Measurements from ENCODE around the gene TUBGCP6. TPM values are rescaled to one million over a fixed set of nuclear protein-coding genes. Genes with fewer than 3 reads are reported as not detected.

The TUBGCP6 gene
- total RNA-seq, 2 donors from 2014 or later = 52.3 to 80.1 TPM

DNA sequence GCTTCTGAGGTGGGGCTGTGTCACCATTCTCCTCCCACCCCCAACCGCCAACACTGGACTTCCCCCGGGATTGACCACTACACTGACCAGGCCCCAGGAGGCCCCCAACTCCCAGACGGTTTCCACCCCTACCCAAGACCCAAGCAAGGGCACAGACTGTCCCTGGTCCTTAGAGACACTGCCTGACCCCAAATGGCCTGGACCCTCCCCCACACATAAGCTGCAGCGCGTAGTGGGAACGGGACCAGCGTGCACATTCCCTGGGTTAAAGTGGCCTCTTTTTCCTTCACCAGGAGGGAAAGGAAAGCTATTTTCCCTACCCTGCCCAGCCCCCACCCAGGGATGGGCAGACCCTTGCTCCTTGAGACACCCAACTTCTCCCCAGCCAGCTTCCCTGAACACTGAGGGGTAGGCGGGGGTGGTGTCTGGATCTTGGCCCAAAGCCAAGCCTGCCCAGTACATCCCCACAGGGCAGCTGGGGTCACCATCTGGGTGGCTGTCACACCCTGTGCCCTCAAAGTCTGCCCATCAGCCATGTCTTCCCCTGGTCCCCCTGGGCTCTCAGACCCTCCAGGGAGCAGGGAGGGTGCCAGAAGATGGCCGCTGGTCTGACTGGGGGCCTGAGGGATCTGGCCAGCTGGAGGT, 18.3 kb upstream of the TUBGCP6 start:
- TF ChIP-seq, protein P1, sequence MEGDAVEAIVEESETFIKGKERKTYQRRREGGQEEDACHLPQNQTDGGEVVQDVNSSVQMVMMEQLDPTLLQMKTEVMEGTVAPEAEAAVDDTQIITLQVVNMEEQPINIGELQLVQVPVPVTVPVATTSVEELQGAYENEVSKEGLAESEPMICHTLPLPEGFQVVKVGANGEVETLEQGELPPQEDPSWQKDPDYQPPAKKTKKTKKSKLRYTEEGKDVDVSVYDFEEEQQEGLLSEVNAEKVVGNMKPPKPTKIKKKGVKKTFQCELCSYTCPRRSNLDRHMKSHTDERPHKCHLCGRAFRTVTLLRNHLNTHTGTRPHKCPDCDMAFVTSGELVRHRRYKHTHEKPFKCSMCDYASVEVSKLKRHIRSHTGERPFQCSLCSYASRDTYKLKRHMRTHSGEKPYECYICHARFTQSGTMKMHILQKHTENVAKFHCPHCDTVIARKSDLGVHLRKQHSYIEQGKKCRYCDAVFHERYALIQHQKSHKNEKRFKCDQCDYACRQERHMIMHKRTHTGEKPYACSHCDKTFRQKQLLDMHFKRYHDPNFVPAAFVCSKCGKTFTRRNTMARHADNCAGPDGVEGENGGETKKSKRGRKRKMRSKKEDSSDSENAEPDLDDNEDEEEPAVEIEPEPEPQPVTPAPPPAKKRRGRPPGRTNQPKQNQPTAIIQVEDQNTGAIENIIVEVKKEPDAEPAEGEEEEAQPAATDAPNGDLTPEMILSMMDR (IDR thresholded peaks at IDR 0.05) = no peak
- Histone ChIP-seq H3K9me3 (no peaks in the 10 kb centered on the region), H3K27ac (no peak overlapping the region), H3K4me3 (no peak overlapping the region), H3K4me1 (ENCODE audit: control insufficient read depth in 1 of 2, low read depth in 2 of 2) (peaks cover 22 to 27% of the 10 kb centered on the region in 2 donors), H3K36me3 (no peaks in the 10 kb centered on the region), H3K27me3 (replicated peaks; ENCODE audit: insufficient read depth) (peaks cover 7% of the 10 kb centered on the region)
- DNase-seq (ENCODE audit: low spot score) = no peak
- no peak for ATAC-seq (ENCODE audit: insufficient number of reproducible peaks, low FRiP score, low read depth)

DNA sequence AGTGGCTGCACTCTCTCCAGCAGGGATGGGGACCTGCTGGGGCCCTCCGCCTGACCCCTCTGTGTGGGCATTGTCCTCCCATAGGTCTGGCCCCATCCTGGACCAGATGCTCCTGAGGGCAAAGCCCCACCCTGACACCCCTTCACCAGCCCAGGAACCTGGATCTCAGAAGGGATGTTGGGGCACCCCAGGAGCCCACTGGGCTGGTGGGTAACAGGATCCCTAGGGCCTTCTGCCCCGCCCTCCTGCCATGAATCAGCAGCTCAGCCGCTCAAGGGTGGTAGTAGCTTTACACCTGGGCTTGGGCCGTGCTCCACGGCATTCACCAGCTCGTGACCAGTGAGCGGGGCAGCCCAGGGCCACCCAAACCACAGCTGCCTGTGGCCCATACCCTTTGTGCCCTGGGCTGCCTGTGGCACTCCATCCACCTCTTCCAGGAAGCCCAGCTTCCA, 17.7 kb upstream of the TUBGCP6 start:
- H3K4me3 ChIP-seq = no peak overlapping the region
- H3K4me1 ChIP-seq (ENCODE audit: control insufficient read depth in 1 of 2, low read depth in 2 of 2) = peaks cover 17 to 21% of the 10 kb centered on the region in 2 donors
- TF ChIP-seq, protein P1 (IDR thresholded peaks at IDR 0.05) = no peak
- no peaks in the 10 kb centered on the region for H3K9me3 ChIP-seq
- DNase-seq (ENCODE audit: low spot score) (no peak), ATAC-seq (ENCODE audit: insufficient number of reproducible peaks, low FRiP score, low read depth) (no peak)
- no peak overlapping the region for H3K27ac ChIP-seq
- H3K36me3 ChIP-seq = no peaks in the 10 kb centered on the region
- peaks cover 7% of the 10 kb centered on the region for H3K27me3 ChIP-seq (replicated peaks; ENCODE audit: insufficient read depth)

DNA sequence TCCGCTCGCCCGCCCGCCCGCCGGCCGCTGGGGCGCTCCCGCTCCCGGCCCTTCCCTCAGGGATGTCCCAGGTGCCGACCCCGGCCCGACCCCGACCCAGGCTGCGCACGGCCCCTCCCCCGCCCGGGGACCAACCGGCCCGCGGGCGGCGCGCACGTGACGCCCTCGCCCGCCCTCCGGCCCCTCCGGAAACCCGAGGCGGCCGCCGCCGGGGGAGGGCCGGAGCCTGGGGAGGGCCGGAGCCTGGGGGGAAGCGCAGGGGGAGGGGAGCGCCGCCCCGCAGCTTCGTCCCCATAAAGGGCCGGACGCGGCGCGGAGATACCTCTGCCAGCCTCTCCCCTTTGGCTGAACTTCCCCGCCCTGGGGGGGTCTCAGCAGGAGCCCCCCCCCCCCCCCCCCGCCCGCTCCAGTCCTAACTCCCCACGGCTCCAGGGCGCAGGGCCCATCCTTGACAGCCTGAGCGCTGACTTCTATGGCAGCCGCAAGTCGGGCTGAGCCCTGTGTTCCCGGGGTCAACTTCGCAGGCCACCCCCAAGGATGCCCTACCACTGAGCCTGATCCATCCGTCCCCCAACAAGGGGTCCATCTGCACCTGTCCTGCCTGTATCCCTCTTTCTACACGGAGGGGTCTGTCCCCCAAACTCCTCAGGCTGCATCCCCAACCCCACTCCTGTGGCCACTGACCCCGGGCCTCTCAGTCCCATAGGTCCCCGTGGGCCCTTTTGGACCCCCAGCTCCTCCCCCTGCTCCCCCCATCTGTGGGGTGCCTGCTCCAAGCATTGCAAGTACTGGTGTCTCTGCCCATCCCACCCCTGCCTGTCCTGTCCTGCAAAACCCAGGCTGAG, 17.0 kb upstream of the TUBGCP6 start, which contains the start of gene MAPK12:
Gene MAPK12, minus strand, starts transcription at position 69 of the 845 bp plus-strand sequence. CDS start 174 bp downstream, outside the sequence.
- TF ChIP-seq, protein P1 (IDR thresholded peaks at IDR 0.05) = no peak
- H3K36me3 ChIP-seq = no peaks in the 10 kb centered on the region
- peaks cover 11 to 15% of the 10 kb centered on the region in 2 donors for H3K4me1 ChIP-seq (ENCODE audit: control insufficient read depth in 1 of 2, low read depth in 2 of 2)
- no peaks in the 10 kb centered on the region for H3K9me3 ChIP-seq
- no peak within 1 kb of the TSS for H3K27ac ChIP-seq
- ATAC-seq (ENCODE audit: insufficient number of reproducible peaks, low FRiP score, low read depth) = no peak
- no peak for DNase-seq (ENCODE audit: low spot score)
- H3K4me3 ChIP-seq = peak within 1 kb of the TSS; percentile 69
- H3K27me3 ChIP-seq (replicated peaks; ENCODE audit: insufficient read depth) = peaks cover 7% of the 10 kb centered on the region

DNA sequence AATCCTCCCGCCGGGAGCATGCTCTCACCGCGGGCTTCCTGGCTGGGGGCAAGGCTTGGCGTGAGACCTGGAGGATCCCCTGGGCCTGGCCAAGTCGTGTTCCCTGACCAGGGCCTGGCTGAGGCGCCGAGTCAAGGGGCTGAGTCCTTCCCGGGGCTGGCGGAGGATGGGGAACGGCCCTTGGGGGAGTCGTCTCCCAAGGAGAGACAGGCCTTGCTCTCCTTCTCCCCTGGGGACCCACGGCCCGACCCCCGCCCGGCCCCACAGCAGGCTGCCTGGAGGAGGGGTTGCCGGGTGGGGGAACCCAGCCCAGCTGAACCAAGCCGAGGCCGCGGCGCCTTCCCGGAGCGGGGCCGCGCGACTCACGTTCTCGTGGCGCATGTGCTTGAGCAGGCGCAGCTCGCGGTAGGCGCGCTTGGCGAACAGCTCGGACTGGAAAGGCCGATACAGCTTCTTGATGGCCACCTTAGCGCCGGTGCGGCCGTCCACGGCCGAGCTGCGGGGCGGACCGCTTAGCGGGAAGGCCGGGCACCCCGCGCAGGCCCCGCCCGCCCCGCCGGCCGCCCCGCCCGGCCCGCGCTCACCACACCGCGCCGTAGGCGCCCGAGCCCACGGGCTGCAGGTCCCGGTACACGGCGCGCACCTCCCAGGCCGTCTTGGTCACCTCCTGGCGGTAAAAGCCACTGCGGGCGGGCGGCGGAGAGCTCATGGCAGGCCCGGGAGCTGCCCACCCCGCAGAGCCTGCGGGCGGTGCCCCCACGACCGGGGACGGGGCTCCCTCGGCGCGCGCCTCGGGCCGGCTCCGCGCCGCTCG, 16.2 kb upstream of the TUBGCP6 start:
- Histone ChIP-seq H3K27me3 (replicated peaks; ENCODE audit: insufficient read depth) (peaks cover 7% of the 10 kb centered on the region), H3K4me3 (peak overlapping the region; percentile 69), H3K36me3 (no peaks in the 10 kb centered on the region), H3K4me1 (ENCODE audit: control insufficient read depth in 1 of 2, low read depth in 2 of 2) (peaks cover 11 to 14% of the 10 kb centered on the region in 2 donors), H3K27ac (no peak overlapping the region), H3K9me3 (no peaks in the 10 kb centered on the region)
- TF ChIP-seq, protein P1 (IDR thresholded peaks at IDR 0.05) = no peak
- ATAC-seq (ENCODE audit: insufficient number of reproducible peaks, low FRiP score, low read depth) = no peak
- no peak for DNase-seq (ENCODE audit: low spot score)

Data from thoracic aorta (tissue), 2 donors.